ENCODE results near the gene IL17RA.
A peak's percentile ranks its signal among the peaks of the same experiment; 100 is the strongest.

IL17RA gene

GRCh38 chr22:17158568-17159503, 74.0 kb downstream of the IL17RA start, which contains the start of gene HDHD5:
TSS of gene HDHD5 (minus strand) at chr22:17159277. CDS start at chr22:17159251, 26 bp downstream.
- DNase-seq: peak; percentile 63

GRCh38 chr22:17159504-17159951, 74.7 kb downstream of the IL17RA start:
- no peak for DNase-seq

- DNase-seq: no peak
These were observed 77.2 kb downstream of the IL17RA start for GRCh38 chr22:17161991-17162390.

- DNase-seq: no peak
These were observed 77.9 kb downstream of the IL17RA start for GRCh38 chr22:17162731-17163130.

DNA sequence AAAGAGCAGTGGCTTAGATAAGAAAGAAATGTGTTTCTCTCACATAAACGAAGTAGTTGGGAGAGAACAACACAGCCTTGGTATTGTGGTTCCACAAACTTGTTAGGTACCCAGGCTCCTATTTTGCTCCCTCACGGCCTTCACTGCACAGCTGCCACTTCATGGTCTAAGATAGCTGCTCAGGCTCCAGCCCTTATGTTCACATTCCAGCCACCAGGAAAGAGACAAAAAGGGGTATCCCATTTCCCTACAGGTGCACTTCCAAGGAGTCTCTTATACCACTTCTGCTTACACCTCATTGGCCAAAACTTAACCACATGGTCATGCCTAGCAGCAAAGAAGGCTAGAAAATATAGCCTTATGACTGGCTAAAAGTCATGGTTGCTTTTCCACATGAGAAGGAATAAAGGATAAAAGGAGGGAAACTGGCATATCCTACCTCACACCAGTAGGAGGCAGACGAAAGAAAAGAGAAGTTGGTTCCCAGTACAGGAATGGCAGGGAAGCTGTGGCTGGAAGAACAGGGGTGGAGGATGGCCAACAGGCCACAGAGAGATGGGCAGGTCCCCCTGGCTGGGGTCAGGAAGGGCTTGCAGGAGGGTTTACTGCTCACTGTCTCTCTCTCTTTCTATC, 79.7 kb downstream of the IL17RA start:
- no peak for DNase-seq

Measured in NCI-H748 treated with DMSO at 0.1 percent for 48 hours (cell line).